Astrocyte of the cerebellum (primary cell): Measurements from ENCODE around the gene RHOD.

Experiments used
- DNase-seq: peaks from one replicate; pipeline ENCODE4 v3.0.0-alpha.2; 2011; ENCODE audit warnings: low read depth
- H3K4me3 ChIP-seq: 2 replicates; pipeline ENCODE4 v1.5.1; 2011; ENCODE audit warnings: mild to moderate bottlenecking, low read depth, low read length, moderate library complexity
- in situ Hi-C: cut with HindIII; loops from 2 replicates; pipeline ENCODE4 v1.10.0; 2017; ENCODE audit warnings: low sequenced_read_pairs
- TF ChIP-seq, protein P1 (sequence below): IDR thresholded peaks from 2 replicates; pipeline ENCODE4 v1.5.1; 2012; ENCODE audit warnings: low read length, low read depth, moderate library complexity, mild to moderate bottlenecking; ENCODE audit errors: missing control alignments

Gene RHOD

DNA sequence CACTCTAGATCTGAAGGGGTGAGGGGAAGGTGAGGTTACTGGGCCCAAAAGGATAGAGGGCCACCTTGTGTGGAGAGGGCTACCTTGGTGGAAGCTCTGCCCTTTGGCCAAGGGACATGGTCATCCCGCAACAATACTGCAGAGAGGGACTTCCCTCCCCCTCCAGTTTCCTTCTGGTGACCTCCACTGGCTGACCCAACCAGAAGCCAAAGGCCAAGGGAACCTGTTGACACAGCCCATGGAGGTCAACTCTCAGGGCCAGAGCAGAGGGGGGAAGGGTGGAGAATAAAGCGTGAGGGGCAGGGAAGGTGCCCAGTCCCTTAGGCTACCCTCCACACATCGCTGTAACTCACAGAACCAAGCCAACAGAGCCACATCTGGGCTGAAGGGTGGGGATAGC lies 15.0 kb upstream of the RHOD start:
- TF ChIP-seq, protein P1, sequence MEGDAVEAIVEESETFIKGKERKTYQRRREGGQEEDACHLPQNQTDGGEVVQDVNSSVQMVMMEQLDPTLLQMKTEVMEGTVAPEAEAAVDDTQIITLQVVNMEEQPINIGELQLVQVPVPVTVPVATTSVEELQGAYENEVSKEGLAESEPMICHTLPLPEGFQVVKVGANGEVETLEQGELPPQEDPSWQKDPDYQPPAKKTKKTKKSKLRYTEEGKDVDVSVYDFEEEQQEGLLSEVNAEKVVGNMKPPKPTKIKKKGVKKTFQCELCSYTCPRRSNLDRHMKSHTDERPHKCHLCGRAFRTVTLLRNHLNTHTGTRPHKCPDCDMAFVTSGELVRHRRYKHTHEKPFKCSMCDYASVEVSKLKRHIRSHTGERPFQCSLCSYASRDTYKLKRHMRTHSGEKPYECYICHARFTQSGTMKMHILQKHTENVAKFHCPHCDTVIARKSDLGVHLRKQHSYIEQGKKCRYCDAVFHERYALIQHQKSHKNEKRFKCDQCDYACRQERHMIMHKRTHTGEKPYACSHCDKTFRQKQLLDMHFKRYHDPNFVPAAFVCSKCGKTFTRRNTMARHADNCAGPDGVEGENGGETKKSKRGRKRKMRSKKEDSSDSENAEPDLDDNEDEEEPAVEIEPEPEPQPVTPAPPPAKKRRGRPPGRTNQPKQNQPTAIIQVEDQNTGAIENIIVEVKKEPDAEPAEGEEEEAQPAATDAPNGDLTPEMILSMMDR, result no peak
- in situ Hi-C loops, result loop anchor here (5.0 kb wide), 1 partner anchor 71 kb away; no protein-coding TSS in a partner anchor
- DNase-seq, result no peak
- H3K4me3 ChIP-seq, result no peak overlapping the region

GRCh38 chr11:67043572-67044349 lies 12.9 kb upstream of the RHOD start:
- in situ Hi-C loops, result loop anchor here (5.0 kb wide), 1 partner anchor 69 kb away; no protein-coding TSS in a partner anchor
- TF ChIP-seq, protein P1, result no peak
- DNase-seq, result no peak
- H3K4me3 ChIP-seq, result no peak overlapping the region

- DNase-seq, result no peak
- TF ChIP-seq, protein P1, result peak; percentile 18
- in situ Hi-C loops, result loop anchor here (5.0 kb wide), 1 partner anchor 68 kb away; no protein-coding TSS in a partner anchor
- H3K4me3 ChIP-seq, result no peak overlapping the region
These were observed 12.2 kb upstream of the RHOD start for GRCh38 chr11:67044496-67044895.

DNA sequence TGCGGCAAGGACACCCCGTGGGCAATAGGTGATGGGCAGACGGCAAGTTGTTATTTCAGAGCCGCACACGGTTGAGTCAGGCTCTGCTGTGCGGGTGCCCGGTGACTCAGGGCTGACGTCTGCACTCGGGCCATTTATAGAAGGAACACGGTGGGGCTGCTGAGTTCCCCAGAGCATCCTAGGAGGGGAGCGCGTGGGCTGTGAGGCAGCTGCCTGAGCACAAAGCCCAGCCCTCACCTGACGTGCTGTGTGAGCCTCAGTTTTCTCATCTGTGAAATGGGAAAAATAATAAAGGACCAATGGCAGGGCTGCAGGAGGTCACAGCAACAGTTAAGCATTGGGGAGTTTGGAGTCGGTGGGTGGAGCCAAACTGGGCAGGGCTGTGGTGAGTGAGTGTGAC lies 11.3 kb upstream of the RHOD start:
- peak; percentile 76 for DNase-seq
- in situ Hi-C loops, result no loop called here
- TF ChIP-seq, protein P1, result peak; percentile 25
- H3K4me3 ChIP-seq, result no peak overlapping the region

GRCh38 chr11:67048515-67049130 lies 8.0 kb upstream of the RHOD start:
- no peak for DNase-seq
- TF ChIP-seq, protein P1, result no peak
- in situ Hi-C loops, result no loop called here
- H3K4me3 ChIP-seq, result no peak overlapping the region

GRCh38 chr11:67050139-67050538 lies 6.5 kb upstream of the RHOD start:
- TF ChIP-seq, protein P1, result no peak
- in situ Hi-C loops, result no loop called here
- no peak overlapping the region for H3K4me3 ChIP-seq
- DNase-seq, result no peak
